ENCODE data around the gene NBDY. TPM values are rescaled to one million over a fixed set of nuclear protein-coding genes. Genes with fewer than 3 reads are reported as not detected.

Gene NBDY
- total and polyA plus RNA-seq, 7 donors = 5.2 to 15.6 (median 6.7) TPM

DNA sequence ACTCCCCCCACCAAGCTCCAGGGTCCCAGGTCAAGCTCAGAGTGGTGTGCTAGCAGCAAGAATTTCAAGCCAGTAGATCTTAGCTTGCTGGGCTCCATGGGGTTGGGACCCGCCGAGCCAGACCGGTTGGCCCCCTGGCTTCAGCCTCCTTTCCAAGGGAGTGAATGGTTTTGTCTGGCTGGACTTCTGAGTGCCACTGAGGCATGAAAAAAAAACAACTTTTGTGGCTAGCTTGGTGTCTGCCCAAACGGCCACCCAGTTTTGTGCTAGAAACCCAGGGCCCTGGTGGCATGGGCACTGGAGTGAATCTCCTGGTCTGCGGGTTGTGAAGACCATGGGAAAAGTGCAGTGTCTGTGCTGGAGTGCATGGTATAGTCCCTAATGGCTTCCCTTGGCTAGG is 82.6 kb downstream of the NBDY start:
- DNase-seq = no peak
- 87 to 98% (median 97%) methylated on average over 5 of the region's 5 CpGs for WGBS, 3 donors
- no peaks in the 10 kb centered on the region for H3K4me1 ChIP-seq
- ATAC-seq = no peak
- H3K4me3 ChIP-seq = no peak overlapping the region
- no peaks in the 10 kb centered on the region for H3K9me3 ChIP-seq
- intact Hi-C loops (cut with DNase I) = loop anchor here in 1 of 2 donors (5.0 kb wide), 1 partner anchor 1226 kb away; no protein-coding TSS in a partner anchor
- peaks cover 0 to 4% (median 0%) of the 10 kb centered on the region in 3 donors for H3K27me3 ChIP-seq (ENCODE audit: insufficient read depth in 3 of 3, low read length in 2 of 3)
- no peak overlapping the region for H3K27ac ChIP-seq
- no peak for TF ChIP-seq CTCF (IDR thresholded peaks at IDR 0.05)
- H3K36me3 ChIP-seq (ENCODE audit: insufficient read depth in 1 of 2, low read depth in 1 of 2) = no peaks in the 10 kb centered on the region

- Histone ChIP-seq H3K27ac (no peak overlapping the region), H3K36me3 (ENCODE audit: insufficient read depth in 1 of 2, low read depth in 1 of 2) (no peaks in the 10 kb centered on the region), H3K27me3 (ENCODE audit: insufficient read depth in 3 of 3, low read length in 2 of 3) (peaks cover 0 to 9% (median 0%) of the 10 kb centered on the region in 3 donors), H3K4me1 (no peaks in the 10 kb centered on the region), H3K4me3 (peak overlapping the region; percentile 16), H3K9me3 (no peaks in the 10 kb centered on the region)
- ATAC-seq = no peak
- intact Hi-C loops (cut with DNase I) = loop anchor here in 1 of 2 donors (5.0 kb wide), 1 partner anchor 1225 kb away; no protein-coding TSS in a partner anchor
- TF ChIP-seq CTCF (IDR thresholded peaks at IDR 0.05) = no peak
- 31 to 38% (median 36%) methylated on average over 7 of the region's 7 CpGs for WGBS, 3 donors
- DNase-seq = no peak
Measured at GRCh38 chrX:56812515-56813105, 83.6 kb downstream of the NBDY start.

DNA sequence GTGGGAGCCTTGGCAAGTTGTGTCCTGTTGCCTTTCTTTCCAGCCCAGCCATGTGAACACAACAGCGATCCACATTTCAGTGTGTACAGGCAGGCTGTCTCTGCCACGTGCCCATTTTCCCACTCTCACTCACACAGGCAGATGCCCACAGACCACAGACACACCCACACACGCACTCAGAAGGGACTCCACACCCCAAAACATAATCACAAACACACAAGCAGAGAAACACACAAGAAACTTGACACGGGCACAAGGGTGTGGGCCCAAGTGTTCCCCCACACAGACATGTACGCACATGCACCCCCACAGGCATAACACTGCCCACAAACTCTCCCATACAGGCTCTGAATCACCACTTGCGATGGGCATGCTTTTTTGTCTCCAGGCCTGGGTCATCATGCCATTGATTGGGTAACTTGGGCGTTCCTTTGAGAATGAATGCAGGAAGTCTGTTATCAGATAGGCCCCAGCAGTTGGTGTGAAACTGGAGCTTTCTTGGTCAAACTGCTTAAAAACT is 84.3 kb downstream of the NBDY start:
- Histone ChIP-seq H3K36me3 (ENCODE audit: insufficient read depth in 1 of 2, low read depth in 1 of 2) (no peaks in the 10 kb centered on the region), H3K9me3 (no peaks in the 10 kb centered on the region), H3K4me3 (no peak overlapping the region), H3K27me3 (ENCODE audit: insufficient read depth in 3 of 3, low read length in 2 of 3) (peaks cover 0 to 11% (median 0%) of the 10 kb centered on the region in 3 donors), H3K27ac (no peak overlapping the region), H3K4me1 (no peaks in the 10 kb centered on the region)
- DNase-seq = peak in 1 of 2 donors; percentile 23
- ATAC-seq = peak in 3 of 4 donors; percentile 44 to 63 (median 62)
- TF ChIP-seq CTCF (IDR thresholded peaks at IDR 0.05) = no peak
- intact Hi-C loops (cut with DNase I) = loop anchor here in 1 of 2 donors (5.0 kb wide), 1 partner anchor 1224 kb away; no protein-coding TSS in a partner anchor
- 43 to 63% (median 62%) methylated on average over 7 of the region's 7 CpGs for WGBS, 3 donors

DNA sequence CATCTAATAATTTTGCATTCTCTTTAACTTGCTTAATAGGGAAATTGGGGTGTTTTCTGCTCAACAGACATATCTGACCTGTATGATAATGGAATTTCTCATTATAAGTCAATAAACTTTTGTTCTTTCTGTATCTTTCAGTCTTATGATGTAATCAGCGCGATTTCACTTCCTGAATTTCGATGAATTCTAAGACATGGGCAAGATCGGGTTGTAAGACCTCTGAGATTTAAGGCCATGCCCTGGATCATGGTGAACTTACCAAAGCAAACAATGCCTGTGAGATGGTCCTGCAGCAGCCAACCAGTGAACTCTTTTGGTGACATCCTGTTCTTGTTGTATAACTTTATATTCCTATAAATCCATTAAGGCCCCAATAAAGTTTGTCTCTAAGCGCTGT is 88.1 kb downstream of the NBDY start:
- Histone ChIP-seq H3K9me3 (no peaks in the 10 kb centered on the region), H3K36me3 (ENCODE audit: insufficient read depth in 1 of 2, low read depth in 1 of 2) (no peaks in the 10 kb centered on the region), H3K4me1 (no peaks in the 10 kb centered on the region), H3K27ac (no peak overlapping the region), H3K27me3 (ENCODE audit: insufficient read depth in 3 of 3, low read length in 2 of 3) (peaks cover 0 to 11% (median 0%) of the 10 kb centered on the region in 3 donors), H3K4me3 (no peak overlapping the region)
- intact Hi-C loops (cut with DNase I) = no loop called here
- no peak for DNase-seq
- WGBS, 3 donors = 75 to 97% (median 78%) methylated on average over 5 of the region's 5 CpGs
- TF ChIP-seq CTCF (IDR thresholded peaks at IDR 0.05) = no peak
- ATAC-seq = no peak
